A172 (cell line): Measurements from ENCODE around the gene SLC16A1. TPM values are rescaled to one million over a fixed set of nuclear protein-coding genes. Genes with fewer than 3 reads are reported as not detected.
"Not testable (repeated sequence)": the region's sequence is repeated elsewhere in the genome, so short reads cannot be mapped to it uniquely, and the experiment has no call there.

Experiments used
- DNase-seq: peaks from one replicate; pipeline ENCODE4 v3.0.0-alpha.2; 2015; ENCODE audit warnings: low spot score
- total RNA-seq: library from RNA; depleted of rRNA; stranded (reverse); fragments of >200 nt; shearing (Covaris generic); gene quantifications from 2 replicates; pipeline ENCODE4 v1.2.3, GENCODE V29; 2014; rRNA removed

Gene SLC16A1
- 104 and 105 TPM in 2 replicates for total RNA-seq

- DNase-seq = peak; percentile 87
Observed at GRCh38 chr1:112955773-112956543, at the start of gene SLC16A1. TSS of gene SLC16A1 (minus strand) at chr1:112956196. CDS start at chr1:112929308, 26,888 bp downstream.

GRCh38 chr1:113003751-113004690, 48.0 kb upstream of the SLC16A1 start:
- no peak for DNase-seq

GRCh38 chr1:113002297-113002696, 46.3 kb upstream of the SLC16A1 start:
- no peak for DNase-seq

- peak; percentile 31 for DNase-seq
Observed at GRCh38 chr1:112998592-112999235, 42.7 kb upstream of the SLC16A1 start.

- no peak for DNase-seq
Observed at GRCh38 chr1:112997781-112998180, 41.8 kb upstream of the SLC16A1 start.

GRCh38 chr1:112995890-112996289, 39.9 kb upstream of the SLC16A1 start:
- DNase-seq = no peak

GRCh38 chr1:112995021-112995420, 39.0 kb upstream of the SLC16A1 start:
- not testable (repeated sequence) for DNase-seq

- DNase-seq = no peak
Observed at GRCh38 chr1:112992780-112993179, 36.8 kb upstream of the SLC16A1 start.

- DNase-seq = no peak
Observed at GRCh38 chr1:112991402-112992120, 35.6 kb upstream of the SLC16A1 start.

GRCh38 chr1:112990271-112990670, 34.3 kb upstream of the SLC16A1 start:
- no peak for DNase-seq

GRCh38 chr1:112988367-112988766, 32.4 kb upstream of the SLC16A1 start:
- no peak for DNase-seq

- no peak for DNase-seq
Observed at GRCh38 chr1:112985123-112985522, 29.1 kb upstream of the SLC16A1 start.

- DNase-seq = no peak
Observed at GRCh38 chr1:112983537-112984131, 27.6 kb upstream of the SLC16A1 start.

- DNase-seq = no peak
Observed at GRCh38 chr1:112982853-112983536, 27.0 kb upstream of the SLC16A1 start.

GRCh38 chr1:112982328-112982727, 26.3 kb upstream of the SLC16A1 start:
- DNase-seq = no peak

- not testable (repeated sequence) for DNase-seq
Observed at GRCh38 chr1:112981834-112982233, 25.8 kb upstream of the SLC16A1 start.

GRCh38 chr1:112981426-112981825, 25.4 kb upstream of the SLC16A1 start:
- no peak for DNase-seq

GRCh38 chr1:112975336-112975735, 19.3 kb upstream of the SLC16A1 start:
- no peak for DNase-seq

GRCh38 chr1:112974646-112975045, 18.6 kb upstream of the SLC16A1 start:
- no peak for DNase-seq

- DNase-seq = no peak
Observed at GRCh38 chr1:112973788-112974187, 17.8 kb upstream of the SLC16A1 start.
